Activated CD4-positive, alpha-beta T cell treated with anti-CD3 and anti-CD28 coated beads, Interleukin-2, Interleukin-6, amounts not matched to agents 100 ng/mL and 50 ng/mL, durations not matched to agents 16 hours and 8 hours (primary cell): ENCODE results near the gene GSTT2.
"Not testable (repeated sequence)": the region's sequence is repeated elsewhere in the genome, so short reads cannot be mapped to it uniquely, and the experiment has no call there.

ENCODE experiments used
- DNase-seq: peaks from one replicate; pipeline ENCODE4 v3.0.0-alpha.2; 2020

GSTT2 gene

DNA sequence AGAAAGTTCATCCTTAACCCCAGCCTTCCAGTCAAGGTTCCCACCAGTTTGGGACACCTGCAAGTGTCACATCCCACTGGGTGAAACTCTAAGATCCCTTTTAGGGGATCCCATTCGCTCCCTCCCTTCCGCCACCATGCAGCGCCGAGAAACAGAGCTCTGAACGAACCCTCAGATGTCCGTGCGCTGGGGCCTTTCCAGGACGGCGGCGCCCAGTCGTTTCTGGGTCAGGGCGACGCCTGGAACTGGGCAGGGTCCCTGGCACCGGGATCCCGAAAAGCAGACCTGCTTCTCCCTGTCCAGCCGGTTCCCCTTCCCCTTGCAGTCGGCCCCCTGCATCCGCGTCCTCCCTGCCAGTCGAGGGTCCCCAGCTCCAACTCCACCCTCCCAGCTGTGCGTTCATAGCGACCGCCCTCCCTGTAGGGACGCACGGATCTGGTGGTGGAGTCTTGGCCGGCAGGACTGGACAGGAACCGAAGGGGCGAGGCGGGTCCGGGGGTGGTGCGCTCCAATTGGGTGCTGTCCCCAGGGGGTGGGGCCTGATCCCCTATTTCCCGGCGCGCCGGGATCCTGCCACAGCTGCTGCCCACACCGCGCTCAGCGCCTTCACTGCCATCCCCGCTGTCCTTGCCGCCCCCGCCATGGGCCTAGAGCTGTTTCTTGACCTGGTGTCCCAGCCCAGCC, at the start of gene GSTT2:
TSS of gene GSTT2 (plus strand) at position 578 of the 684 bp plus-strand sequence.
- DNase-seq, result not testable (repeated sequence)

DNA sequence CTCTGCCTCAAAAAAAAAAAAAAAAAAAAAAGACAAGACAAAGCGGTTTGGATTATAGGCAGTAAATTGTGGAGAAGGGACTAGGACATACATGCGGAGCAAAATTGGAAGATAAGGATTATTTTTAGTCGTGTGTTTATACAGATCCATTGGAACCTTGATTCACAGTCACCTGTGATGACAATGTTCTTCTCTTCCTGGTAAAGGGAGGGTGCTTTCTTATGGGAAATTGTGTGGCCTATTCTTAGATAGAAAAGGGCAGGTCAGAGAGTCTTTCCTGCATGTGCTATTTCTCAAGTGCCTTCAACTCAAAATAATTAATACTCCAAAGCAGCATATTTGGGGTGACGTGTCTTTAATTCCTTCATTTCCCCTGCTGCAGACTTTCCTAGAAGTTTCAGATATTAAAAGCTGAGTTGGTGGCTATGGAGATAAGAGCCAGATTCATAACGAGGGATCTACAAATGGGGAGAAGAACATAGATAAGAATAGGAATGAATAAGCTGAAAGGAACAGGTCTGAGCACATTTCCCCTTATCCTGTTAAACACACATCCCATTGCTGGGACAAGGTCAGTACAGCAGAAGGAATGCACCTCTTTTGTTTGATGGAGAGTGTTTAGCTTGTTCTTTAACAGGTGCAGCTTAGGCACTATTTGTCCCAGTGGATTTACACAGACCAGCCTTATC, 41.5 kb upstream of the GSTT2 start:
- DNase-seq, result no peak

DNA sequence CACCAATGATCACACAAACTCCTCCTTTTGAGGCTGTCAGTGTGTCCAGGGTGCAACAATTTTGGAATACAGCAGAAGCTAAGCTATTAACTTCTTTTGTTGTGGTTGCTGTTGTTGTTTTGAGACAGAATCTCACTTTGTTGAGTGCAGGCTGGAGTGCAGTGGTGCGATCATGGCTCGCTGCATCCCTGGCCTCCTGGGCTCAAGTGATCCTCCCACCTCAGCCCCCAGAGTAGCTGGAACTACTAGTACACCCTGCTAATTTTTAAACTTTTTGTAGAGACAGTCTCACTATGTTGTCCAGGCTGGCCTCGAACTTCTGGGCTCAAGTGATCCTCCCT, 40.9 kb upstream of the GSTT2 start:
- DNase-seq, result no peak

DNA sequence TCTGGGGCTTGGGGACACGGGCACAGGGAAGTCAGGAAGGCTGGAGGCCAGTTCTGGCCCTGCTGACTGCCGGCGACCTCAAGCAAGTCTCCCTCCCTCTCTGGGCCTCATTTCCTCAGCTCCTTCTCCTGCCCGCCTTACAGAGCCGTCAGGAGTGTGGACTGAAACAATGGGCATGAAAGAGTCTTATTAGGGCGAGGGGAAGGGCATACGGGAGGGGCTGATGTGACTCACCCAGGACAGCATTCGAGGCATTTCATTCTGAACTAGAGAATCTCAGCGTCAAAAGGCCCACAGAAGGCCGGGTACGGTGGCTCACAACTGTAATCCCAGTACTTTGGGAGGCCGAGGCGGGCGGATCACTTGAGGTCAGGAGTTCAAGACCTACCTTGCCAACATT, 39.8 kb upstream of the GSTT2 start:
- not testable (repeated sequence) for DNase-seq

DNA sequence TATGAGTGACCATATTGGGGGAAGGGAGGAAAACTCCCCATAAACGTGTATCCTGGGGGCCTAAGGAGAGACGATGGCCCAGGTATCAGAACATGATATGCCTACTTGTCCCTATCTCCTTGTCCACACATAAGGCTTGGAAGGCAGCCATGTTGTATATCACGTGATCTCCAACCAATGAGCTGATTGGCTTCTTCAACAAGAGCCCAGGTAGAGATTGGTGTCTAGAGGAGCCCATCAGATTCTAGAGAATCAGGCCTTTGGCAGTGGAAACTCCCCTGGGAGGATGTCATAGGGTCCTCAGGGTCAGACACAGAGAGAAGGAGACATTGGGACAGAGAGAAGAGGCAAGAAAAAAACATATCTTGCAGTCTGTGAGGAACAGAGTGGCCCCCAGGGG, 32.5 kb upstream of the GSTT2 start:
- not testable (repeated sequence) for DNase-seq

DNA sequence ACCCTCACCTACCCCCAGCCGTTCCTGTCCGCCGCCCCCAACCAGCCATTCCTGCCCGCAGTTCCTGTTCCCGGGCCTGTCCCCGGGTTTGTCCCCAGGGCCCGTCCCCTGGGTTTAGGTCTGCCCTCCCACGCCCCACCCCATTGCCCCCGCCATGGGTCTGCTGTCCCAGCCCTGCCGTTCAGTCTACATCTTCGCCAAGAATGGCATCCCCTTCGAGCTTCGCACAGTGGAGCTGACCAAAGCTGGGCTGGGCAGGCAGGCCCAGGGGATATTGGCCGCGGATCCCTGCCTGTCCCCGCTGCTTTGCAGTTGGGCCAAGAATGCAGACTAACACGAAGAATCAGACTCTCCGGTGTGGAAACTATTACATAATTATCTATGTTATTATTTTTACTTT, 30.2 kb upstream of the GSTT2 start:
- not testable (repeated sequence) for DNase-seq

DNA sequence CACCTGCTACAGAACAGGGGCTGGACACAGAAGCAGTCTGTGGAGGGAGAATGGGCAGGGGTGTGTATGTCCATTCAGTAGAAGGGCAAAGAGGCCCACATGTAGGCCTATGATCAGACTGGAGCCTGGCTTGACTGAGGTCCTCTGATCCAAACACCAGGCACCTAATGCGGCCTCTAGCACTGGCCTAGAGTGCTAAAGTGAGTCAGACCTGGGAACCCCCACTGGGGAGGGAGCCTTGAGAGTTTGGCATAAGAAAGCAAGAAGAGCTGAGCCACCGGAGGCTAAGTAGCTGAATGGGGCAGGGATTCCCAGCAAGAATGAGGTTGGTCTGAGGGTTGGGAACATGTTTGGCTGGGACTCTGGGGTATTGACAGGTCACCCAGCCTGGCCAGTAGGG, 28.6 kb upstream of the GSTT2 start:
- not testable (repeated sequence) for DNase-seq

DNA sequence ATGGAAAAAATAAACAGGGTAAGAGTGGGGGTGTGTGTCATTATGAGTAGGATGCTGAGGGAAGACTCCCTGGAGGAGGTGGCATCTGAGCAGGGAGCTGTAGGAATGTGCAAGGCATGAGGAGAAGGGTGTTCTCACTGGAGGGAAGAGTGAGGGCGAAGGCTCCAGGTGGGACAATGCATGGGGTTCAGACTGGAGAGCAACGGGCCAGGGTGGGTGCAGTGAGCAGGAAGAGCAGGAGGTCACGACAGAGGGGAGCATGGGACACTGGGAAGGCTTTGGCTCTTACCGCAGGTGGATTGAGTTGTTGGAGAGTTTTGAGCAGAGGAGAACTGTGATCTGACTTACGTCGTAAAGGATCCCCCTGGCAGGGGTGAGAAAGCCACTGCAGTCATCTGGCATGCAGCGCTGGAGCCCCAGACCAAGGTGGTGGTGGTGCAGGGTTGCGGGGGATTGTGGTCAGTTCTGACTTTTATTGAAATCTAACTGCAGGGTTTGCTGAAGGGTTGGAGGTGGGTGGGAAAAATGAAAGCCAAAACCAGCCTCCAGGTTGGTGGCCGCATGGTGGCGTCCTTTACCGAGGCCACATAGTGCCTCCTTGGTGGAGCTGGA, 27.0 kb upstream of the GSTT2 start:
- not testable (repeated sequence) for DNase-seq

DNA sequence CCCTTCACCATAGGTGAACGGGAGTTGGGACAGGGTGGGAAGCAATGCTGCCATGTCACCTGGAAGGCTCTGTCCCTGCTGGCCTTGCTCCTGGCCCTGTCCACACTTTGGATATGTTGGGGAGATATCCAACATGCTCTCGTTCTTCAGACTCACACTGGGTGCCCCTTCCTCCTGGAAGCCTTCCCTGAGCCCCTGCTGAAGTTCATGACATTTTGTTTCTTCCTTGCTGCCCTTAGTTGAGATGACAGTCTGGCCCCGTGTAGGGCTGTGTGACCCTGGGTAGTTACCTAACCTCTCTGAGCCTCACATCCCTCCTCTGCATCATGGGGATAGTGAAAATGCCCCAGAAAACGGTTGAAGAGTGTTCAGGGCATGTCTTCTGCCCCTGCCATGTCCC, 26.4 kb upstream of the GSTT2 start:
- not testable (repeated sequence) for DNase-seq

DNA sequence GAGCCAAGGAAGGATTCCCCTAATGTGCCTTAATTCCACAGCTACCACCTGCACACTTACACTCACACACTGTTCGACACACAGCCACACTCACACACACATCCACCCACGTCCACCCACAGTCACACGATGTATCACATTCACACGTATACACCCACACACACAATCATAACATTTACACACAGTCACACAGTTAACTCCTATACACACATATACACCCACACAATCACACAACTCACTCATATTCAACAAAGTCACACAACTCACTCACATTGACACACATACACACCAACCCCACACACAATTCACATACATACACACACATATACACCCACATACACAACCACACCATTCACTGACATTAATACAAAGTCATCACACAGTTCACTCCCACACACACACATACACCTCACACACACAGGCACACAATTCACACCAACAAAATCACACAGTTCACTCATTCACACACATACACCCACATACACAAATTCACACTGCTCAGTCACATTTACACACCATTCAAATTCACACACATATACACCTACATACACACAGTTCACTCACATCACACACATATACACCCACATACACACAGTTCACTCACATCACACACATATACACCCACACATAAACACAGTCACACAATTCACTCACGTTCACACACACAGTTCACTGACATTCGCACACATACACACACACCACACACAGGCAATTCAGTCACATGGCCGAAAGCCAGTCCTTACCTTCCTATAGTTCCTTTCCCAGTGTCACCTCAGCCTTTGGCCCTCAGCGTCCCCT, 25.5 kb upstream of the GSTT2 start:
- DNase-seq, result not testable (repeated sequence)

DNA sequence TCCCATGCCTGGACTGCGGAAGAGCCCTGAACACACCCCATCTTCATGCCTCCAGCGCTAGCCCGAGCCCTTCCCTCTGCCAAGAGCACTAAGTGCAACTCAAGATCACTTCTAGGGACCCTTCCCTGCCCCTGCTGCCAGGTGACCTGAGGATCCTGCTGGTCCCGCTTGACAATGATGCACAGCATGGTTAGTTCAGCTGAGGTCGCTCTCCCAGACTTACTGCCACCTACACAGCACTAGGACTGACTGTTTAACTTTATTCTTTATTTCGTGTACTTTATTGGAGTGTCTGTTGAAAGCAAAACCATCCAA, 25.0 kb upstream of the GSTT2 start:
- DNase-seq, result not testable (repeated sequence)

DNA sequence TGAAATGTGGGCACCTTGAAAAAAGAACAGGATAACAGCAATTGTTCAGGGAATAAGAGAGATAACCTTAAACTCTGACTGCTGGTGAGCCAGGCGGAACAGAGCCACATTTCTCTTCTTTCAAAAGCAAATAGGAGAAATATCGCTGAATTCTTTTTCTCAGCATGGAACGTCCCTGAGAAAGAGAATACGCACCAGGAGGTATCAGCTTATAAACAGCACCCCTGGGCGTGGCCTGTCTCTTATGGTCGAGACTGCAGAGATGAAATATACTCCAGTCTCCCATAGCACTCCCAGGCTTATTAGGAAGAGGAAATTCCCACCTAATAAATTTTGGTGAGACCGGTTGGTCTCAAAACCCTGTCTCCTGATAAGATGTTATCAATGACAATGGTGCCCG, 24.0 kb upstream of the GSTT2 start:
- not testable (repeated sequence) for DNase-seq

DNA sequence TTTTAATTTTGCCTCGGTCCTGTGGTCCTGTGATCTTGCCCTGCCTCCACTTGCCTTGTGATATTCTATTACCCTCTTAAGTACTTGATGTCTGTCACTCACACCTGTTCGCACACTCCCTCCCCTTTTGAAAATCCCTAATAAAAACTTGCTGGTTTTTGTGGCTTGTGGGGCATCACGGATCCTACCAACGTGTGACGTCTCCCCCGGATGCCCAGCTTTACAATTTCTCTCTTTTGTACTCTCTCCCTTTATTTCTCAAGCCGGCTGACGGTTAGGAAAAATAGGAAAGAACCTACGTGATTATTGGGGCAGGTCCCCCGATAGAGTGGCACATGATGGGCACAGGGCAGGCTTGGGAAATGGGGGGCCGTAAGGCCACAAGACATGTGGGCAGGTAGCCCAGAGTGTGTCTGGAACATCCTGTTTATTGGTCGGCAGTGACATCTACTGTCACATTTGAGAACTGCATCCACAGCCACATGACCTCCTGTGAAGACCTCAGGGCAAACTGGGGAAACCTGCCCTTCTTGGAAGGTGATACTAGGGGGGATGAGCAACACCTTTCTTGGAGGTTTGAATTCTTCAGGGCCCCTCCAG, 23.5 kb upstream of the GSTT2 start:
- peak; percentile 85 for DNase-seq

DNA sequence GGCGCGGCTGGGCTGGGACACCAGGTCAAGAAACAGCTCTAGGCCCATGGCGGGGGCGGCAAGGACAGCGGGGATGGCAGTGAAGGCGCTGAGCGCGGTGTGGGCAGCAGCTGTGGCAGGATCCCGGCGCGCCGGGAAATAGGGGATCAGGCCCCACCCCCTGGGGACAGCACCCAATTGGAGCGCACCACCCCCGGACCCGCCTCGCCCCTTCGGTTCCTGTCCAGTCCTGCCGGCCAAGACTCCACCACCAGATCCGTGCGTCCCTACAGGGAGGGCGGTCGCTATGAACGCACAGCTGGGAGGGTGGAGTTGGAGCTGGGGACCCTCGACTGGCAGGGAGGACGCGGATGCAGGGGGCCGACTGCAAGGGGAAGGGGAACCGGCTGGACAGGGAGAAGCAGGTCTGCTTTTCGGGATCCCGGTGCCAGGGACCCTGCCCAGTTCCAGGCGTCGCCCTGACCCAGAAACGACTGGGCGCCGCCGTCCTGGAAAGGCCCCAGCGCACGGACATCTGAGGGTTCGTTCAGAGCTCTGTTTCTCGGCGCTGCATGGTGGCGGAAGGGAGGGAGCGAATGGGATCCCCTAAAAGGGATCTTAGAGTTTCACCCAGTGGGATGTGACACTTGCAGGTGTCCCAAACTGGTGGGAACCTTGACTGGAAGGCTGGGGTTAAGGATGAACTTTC, 18.7 kb upstream of the GSTT2 start, which contains the start of gene GSTT2B:
TSS of gene GSTT2B (minus strand) at position 112 of the 688 bp plus-strand sequence. CDS start at position 48, 64 bp downstream.
- DNase-seq, result not testable (repeated sequence)

DNA sequence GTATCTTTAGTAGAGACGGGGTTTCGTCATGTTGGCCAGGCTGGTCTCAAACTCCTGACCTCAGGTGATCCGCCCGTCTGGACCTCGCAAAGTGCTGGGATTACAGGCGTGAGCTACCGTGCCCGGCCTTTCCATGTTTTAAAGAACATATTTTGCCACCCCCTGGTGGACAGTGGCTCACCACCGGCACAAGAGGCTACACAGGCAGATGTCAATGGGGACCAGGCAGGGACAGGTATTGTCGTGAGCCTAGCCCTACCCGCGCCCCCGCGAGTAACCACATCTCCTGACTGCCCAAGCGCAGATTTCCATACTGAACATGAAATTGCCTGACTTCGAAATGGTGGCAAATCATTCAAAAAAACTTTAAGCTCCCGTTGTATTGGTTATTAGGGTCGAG, 13.8 kb upstream of the GSTT2 start:
- DNase-seq, result not testable (repeated sequence)

DNA sequence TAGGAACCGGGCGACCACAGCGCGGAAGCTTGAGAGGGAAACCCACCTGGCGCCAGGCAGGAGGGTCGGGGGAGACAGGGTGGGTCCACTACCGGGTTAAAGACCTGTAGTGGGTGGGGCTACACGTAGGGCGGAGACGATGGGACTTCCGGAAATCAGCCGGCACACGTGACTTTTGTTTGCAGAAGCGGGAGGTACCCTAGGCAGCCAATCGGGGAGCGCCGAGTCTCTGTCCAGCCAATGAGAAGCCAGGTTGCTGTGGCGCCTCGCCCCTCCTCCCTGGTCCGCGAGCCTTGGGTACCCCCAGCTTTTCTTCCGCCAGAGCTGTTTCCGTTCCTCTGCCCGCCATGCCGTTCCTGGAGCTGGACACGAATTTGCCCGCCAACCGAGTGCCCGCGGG, 13.4 kb upstream of the GSTT2 start, which contains the start of gene DDTL:
TSS of gene DDTL (plus strand) at position 321 of the 400 bp plus-strand sequence. CDS start at position 348, 27 bp downstream.
- not testable (repeated sequence) for DNase-seq

DNA sequence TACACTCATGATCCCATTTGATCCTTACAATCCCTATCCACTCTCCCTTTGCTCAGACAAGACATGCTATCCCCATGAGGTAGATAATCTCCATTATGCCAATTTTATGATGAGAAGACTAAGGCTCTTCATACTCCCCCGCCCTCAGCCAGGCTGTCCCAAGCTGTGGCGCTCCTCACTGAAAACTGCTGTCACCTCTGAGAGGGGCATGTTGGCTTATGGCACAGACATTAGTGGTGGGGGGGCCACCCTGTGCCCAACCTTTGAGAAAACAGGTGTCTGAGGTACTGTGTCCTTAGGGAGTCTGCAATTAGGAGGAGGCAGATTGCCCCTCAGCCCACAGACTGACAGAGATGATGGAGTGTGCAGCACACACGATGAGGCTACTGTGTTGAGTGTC, 10.9 kb upstream of the GSTT2 start:
- DNase-seq, result no peak

DNA sequence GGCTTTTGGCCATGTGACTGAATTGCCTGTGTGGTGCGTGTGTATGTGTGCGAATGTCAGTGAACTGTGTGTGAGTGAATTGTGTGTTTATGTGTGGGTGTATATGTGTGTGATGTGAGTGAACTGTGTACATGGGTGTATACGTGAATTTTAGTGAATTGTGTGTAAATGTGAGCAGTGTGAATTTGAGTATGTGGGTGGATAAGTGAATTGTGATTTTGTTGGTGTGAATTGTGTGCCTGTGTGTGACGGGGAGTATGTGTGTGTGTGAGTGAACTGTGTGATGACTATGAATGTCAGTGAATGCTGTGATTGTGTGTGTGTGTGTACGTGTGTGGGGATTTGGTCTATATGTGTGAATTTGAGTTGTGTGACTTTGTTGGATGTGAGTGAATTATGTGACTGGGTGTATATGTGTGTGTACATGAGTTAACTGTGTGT, 9.7 kb upstream of the GSTT2 start:
- no peak for DNase-seq

DNA sequence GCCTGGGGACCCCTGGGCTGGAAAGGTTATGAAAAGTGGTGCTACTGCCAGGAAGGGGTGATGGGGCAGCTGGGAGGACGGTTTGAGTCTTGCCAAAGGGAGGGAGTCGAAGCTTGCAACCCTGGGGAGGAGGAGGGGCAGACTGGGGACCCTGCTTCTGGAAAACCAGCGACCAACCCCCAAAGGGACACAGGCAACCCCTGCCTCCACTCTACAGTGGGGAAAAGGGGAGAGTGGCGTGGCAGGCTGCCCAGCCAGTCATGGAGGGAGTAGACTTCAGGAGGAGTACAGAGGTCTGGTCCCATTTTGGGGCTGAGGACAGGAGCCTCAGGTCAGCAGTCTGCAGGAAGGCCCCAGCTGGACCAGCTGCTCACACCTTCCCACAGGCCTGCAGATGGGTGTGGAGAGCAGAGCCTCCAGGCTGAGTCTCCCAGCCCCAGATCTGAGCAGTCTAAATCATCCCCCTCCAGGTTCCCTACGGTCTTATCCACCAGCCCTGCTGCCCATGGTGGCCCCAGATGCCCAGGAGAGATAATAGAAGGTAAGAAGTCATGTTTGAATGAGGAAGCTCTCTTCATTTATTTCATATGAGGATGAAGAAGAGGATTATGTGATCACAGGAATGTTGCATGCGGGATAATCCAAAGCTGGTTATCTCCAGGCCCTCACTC, 9.0 kb upstream of the GSTT2 start:
- no peak for DNase-seq

DNA sequence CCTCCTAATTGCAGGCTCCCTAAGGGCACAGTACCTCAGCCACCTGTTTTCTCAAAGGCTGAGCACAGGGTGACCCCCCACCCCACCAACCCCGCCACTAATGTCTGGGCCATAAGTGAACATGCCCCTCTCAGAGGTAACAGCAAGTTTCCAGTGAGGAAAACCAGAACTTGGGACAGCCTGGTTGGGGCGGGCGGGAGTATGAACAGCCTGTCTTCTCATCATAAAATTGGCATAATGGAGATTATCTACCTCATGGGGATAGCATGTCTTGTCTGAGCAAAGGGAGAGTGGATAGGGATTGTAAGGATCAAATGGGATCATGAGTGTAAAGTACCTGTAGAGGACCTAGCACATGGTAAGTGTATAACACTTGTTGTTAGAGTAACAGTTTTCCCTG, 8.0 kb upstream of the GSTT2 start:
- not testable (repeated sequence) for DNase-seq

DNA sequence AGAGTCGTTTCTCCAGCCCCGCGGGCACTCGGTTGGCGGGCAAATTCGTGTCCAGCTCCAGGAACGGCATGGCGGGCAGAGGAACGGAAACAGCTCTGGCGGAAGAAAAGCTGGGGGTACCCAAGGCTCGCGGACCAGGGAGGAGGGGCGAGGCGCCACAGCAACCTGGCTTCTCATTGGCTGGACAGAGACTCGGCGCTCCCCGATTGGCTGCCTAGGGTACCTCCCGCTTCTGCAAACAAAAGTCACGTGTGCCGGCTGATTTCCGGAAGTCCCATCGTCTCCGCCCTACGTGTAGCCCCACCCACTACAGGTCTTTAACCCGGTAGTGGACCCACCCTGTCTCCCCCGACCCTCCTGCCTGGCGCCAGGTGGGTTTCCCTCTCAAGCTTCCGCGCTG, 5.6 kb upstream of the GSTT2 start, which contains the start of gene DDT:
TSS of gene DDT (minus strand) at position 97 of the 400 bp plus-strand sequence. CDS start at position 70, 27 bp downstream.
- not testable (repeated sequence) for DNase-seq
